ENCODE data around the gene IQCE.

- TF ChIP-seq EP300 (IDR thresholded peaks at IDR 0.05) (no peak), POLR2A (IDR thresholded peaks at IDR 0.05) (no peak), CTCF (IDR thresholded peaks at IDR 0.05) (no peak)
Observed at GRCh38 chr7:2611401-2611800, 52.6 kb downstream of the IQCE start.

All from gastroesophageal sphincter (tissue), 3 donors.